T-cell (primary cell): ENCODE data around the gene AHNAK. TPM values are rescaled to one million over a fixed set of nuclear protein-coding genes. Genes with fewer than 3 reads are reported as not detected.
A peak's percentile ranks its signal among the peaks of the same experiment; 100 is the strongest.
"Not testable (repeated sequence)": the region's sequence is repeated elsewhere in the genome, so short reads cannot be mapped to it uniquely, and the experiment has no call there.

Source experiments
- ATAC-seq, 4 experiments: fragments of 200-7000 bp in 3 of 4; fragments of 150-1000 bp in 1 of 4; cut with Tn5 transposase; replicated peaks in 1 of 4; 1 replicate in 3 of 4; 2 replicates in 1 of 4; pipeline ENCODE4 v1.10.0; 2021; ENCODE audit warnings: moderate library complexity in 3 of 4, mild to moderate bottlenecking in 2 of 4, moderate number of reproducible peaks in 1 of 4
- CTCF ChIA-PET, 2 donors: fragments of 300-600 bp; sonication (Branson Sonifier 250); formaldehyde crosslinking; loops; one replicate each; lab custom pipeline; 2022; ENCODE audit warnings: antibody characterized with exemption in 2 of 2; lab: Charles Lee
- POLR2A ChIA-PET, 2 donors: fragments of 300-600 bp; sonication (Branson Sonifier 250); formaldehyde crosslinking; loops; one replicate each; lab custom pipeline; 2022; ENCODE audit warnings: antibody characterized with exemption in 2 of 2; lab: Charles Lee
- DNase-seq, 35 experiments: peaks; one replicate each; pipeline versions ENCODE4 v3.0.0 to v3.0.0-alpha.2; 2013 to 2023
- H3K27ac ChIP-seq: one replicate; pipeline ENCODE4 v1.5.1; 2013; ENCODE audit warnings: low read length
- H3K27me3 ChIP-seq, 2 experiments: replicated peaks in 1 of 2; 1 replicate in 1 of 2; 2 replicates in 1 of 2; pipeline versions ENCODE4 v1.6.1 to v1.7.0; 2013; ENCODE audit warnings: low read length in 1 of 2, mixed read lengths in 1 of 2; ENCODE audit not compliant: control insufficient read depth in 2 of 2, insufficient read depth in 2 of 2; ENCODE audit errors: extremely low read depth in 1 of 2
- H3K36me3 ChIP-seq, 2 donors: 1 replicate in 1 of 2; 2 replicates in 1 of 2; pipeline versions ENCODE4 v1.6.1 to v1.7.0; 2013; ENCODE audit warnings: low read length in 1 of 2; ENCODE audit not compliant: control insufficient read depth in 2 of 2, insufficient read depth in 1 of 2; ENCODE audit errors: extremely low read depth in 1 of 2
- H3K4me1 ChIP-seq, 2 experiments: 1 replicate in 1 of 2; 2 replicates in 1 of 2; pipeline versions ENCODE4 v1.6.1 to v1.7.0; 2013; ENCODE audit warnings: low read length in 2 of 2, mixed read lengths in 1 of 2; ENCODE audit not compliant: insufficient read depth in 2 of 2, control insufficient read depth in 1 of 2; ENCODE audit errors: extremely low read depth in 1 of 2
- H3K4me3 ChIP-seq, 2 donors: 1 replicate in 1 of 2; 2 replicates in 1 of 2; pipeline versions ENCODE4 v1.5.1 to v1.7.0; 2013; ENCODE audit warnings: mild to moderate bottlenecking in 2 of 2, low read length in 1 of 2, moderate library complexity in 1 of 2; ENCODE audit not compliant: control insufficient read depth in 1 of 2; ENCODE audit errors: extremely low read depth in 1 of 2
- H3K9me3 ChIP-seq: 2 replicates; pipeline ENCODE4 v1.7.0; 2013
- H3K27ac Mint-ChIP-seq, 2 donors: one replicate each; pipeline ENCODE4 v1.8.0; 2020 to 2021; ENCODE audit warnings: mild to moderate bottlenecking in 2 of 2, mixed read lengths in 2 of 2
- H3K27me3 Mint-ChIP-seq, 2 donors: one replicate each; pipeline ENCODE4 v1.8.0; 2021 to 2022; ENCODE audit warnings: mixed read lengths in 2 of 2
- H3K36me3 Mint-ChIP-seq: one replicate; pipeline ENCODE4 v1.8.0; 2021; ENCODE audit warnings: mixed read lengths
- H3K4me1 Mint-ChIP-seq, 3 donors: one replicate each; pipeline ENCODE4 v1.8.0; 2020 to 2022; ENCODE audit warnings: mixed read lengths in 3 of 3, mild to moderate bottlenecking in 1 of 3
- H3K4me3 Mint-ChIP-seq, 3 donors: one replicate each; pipeline ENCODE4 v1.8.0; 2020 to 2022; ENCODE audit warnings: mild to moderate bottlenecking in 3 of 3, mixed read lengths in 3 of 3, moderate library complexity in 3 of 3
- H3K9me3 Mint-ChIP-seq, 3 donors: one replicate each; pipeline ENCODE4 v1.8.0; 2020 to 2022; ENCODE audit warnings: mixed read lengths in 3 of 3
- whole genome bisulfite sequencing: methylation state at CpG from one replicate; pipeline ENCODE4 v1.1.5; 2013; ENCODE audit warnings: missing lambda C conversion rate; ENCODE audit not compliant: insufficient coverage; 5-methylcytosine and 5-hydroxymethylcytosine counted together
- total RNA-seq, 35 experiments: library from RNA in 6 of 35; stranded (reverse) in 6 of 35; fragments of 120-200 nt in 1 of 35; gene quantifications; one replicate each; pipeline versions ENCODE4 v1.2.1 to v1.2.4 and lab custom pipeline; 2013 to 2026

AHNAK gene
- total RNA-seq, 5 donors from 2014 or later (not counting 1 experiment from before 2014, with no cell fraction given): 267 to 636 (median 395) TPM

GRCh38 chr11:62501432-62501891, 45.1 kb downstream of the AHNAK start:
- ATAC-seq: no peak
- H3K9me3 ChIP-seq: no peaks in the 10 kb centered on the region
- ChIA-PET CTCF (no interaction called here), POLR2A (no interaction called here)
- peaks cover 0 to 5% of the 10 kb centered on the region in 2 experiments for H3K27me3 ChIP-seq
- Mint-ChIP-seq H3K27me3 (peaks cover 6 to 9% of the 10 kb centered on the region in 2 donors), H3K4me1 (peaks cover 5 to 10% (median 6%) of the 10 kb centered on the region in 3 donors), H3K9me3 (no peaks in the 10 kb centered on the region), H3K27ac (no peak overlapping the region), H3K36me3 (no peaks in the 10 kb centered on the region), H3K4me3 (no peak overlapping the region)
- no peak overlapping the region for H3K27ac ChIP-seq
- H3K36me3 ChIP-seq: no peaks in the 10 kb centered on the region
- DNase-seq: no peak
- H3K4me3 ChIP-seq: no peak overlapping the region
- no peaks in the 10 kb centered on the region for H3K4me1 ChIP-seq
- WGBS: 77% methylated on average over 6 of the region's 11 CpGs

GRCh38 chr11:62500650-62501030, 46.0 kb downstream of the AHNAK start:
- ATAC-seq: no peak
- ChIA-PET CTCF (no interaction called here), POLR2A (no interaction called here)
- Histone ChIP-seq H3K4me3 (no peak overlapping the region), H3K27ac (no peak overlapping the region), H3K36me3 (no peaks in the 10 kb centered on the region), H3K27me3 (peaks cover 0 to 3% of the 10 kb centered on the region in 2 experiments), H3K9me3 (no peaks in the 10 kb centered on the region), H3K4me1 (no peaks in the 10 kb centered on the region)
- H3K4me1 Mint-ChIP-seq: peaks cover 5 to 10% (median 6%) of the 10 kb centered on the region in 3 donors
- H3K27me3 Mint-ChIP-seq: peaks cover 6 to 9% of the 10 kb centered on the region in 2 donors
- H3K9me3 Mint-ChIP-seq: no peaks in the 10 kb centered on the region
- DNase-seq: no peak
- H3K4me3 Mint-ChIP-seq: no peak overlapping the region
- no peaks in the 10 kb centered on the region for H3K36me3 Mint-ChIP-seq
- 65% methylated on average over 2 of the region's 3 CpGs for WGBS
- no peak overlapping the region for H3K27ac Mint-ChIP-seq

DNA sequence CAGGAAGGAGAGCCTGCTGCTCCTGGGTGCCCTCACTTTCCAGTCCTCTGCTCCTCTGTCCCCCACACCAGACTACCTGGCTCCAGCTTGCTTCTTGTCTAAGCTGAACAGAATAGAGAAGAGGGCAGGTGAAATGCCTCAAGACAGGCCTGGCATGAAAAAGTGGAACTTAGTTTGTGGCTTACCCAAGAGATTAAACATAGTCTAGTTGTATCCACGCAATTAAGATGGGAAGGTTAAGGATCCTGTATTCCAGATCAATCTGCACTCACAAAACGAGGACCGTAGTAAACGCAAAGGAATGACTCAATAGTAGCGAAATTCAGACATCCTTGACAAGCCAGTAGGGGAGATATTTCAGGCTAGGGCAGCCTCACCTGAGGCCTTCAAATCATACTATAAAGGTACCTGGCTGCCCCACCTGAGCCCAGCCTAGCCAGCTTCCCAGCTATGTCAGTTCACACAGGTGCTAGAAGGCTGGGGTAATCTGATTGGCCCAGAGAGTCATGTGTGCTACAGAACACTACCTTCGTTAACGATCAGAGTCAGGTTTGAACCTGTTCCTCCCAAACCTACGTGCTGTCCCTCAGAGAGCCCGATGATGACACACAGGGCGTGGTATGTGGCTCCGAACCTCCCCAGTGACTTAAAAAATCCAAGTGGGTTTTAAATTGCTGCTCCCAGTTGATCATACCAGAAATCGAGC, 46.5 kb downstream of the AHNAK start:
- no peaks in the 10 kb centered on the region for H3K36me3 Mint-ChIP-seq
- H3K4me1 Mint-ChIP-seq: peaks cover 5 to 10% (median 6%) of the 10 kb centered on the region in 3 donors
- Histone ChIP-seq H3K9me3 (no peaks in the 10 kb centered on the region), H3K4me3 (no peak overlapping the region), H3K4me1 (no peaks in the 10 kb centered on the region), H3K27ac (no peak overlapping the region), H3K36me3 (no peaks in the 10 kb centered on the region), H3K27me3 (peaks cover 0 to 3% of the 10 kb centered on the region in 2 experiments)
- H3K27ac Mint-ChIP-seq: no peak overlapping the region
- no peaks in the 10 kb centered on the region for H3K9me3 Mint-ChIP-seq
- no peak for ATAC-seq
- no peak overlapping the region for H3K4me3 Mint-ChIP-seq
- peaks cover 6 to 9% of the 10 kb centered on the region in 2 donors for H3K27me3 Mint-ChIP-seq
- ChIA-PET POLR2A (no interaction called here), CTCF (interaction anchor here (0.5 to 0.6 kb wide), 2 partner anchors 34 to 40 kb away, joined by 4 to 6 read pairs; no protein-coding TSS in a partner anchor)
- no peak for DNase-seq
- 80% methylated on average over 9 of the region's 12 CpGs for WGBS

GRCh38 chr11:62499311-62499943, 47.2 kb downstream of the AHNAK start:
- 75% methylated on average over 14 of the region's 17 CpGs for WGBS
- not testable (repeated sequence) for H3K9me3 Mint-ChIP-seq

GRCh38 chr11:62498492-62499286, 47.9 kb downstream of the AHNAK start:
- peaks cover 5 to 10% (median 6%) of the 10 kb centered on the region in 3 donors for H3K4me1 Mint-ChIP-seq
- Histone ChIP-seq H3K27ac (no peak overlapping the region), H3K4me3 (no peak overlapping the region), H3K27me3 (peaks cover 0 to 3% of the 10 kb centered on the region in 2 experiments), H3K36me3 (no peaks in the 10 kb centered on the region), H3K9me3 (no peaks in the 10 kb centered on the region), H3K4me1 (no peaks in the 10 kb centered on the region)
- POLR2A ChIA-PET: interaction anchor here (0.5 to 0.7 kb wide), 3 partner anchors 11 to 1374 kb away, joined by 3 to 6 read pairs (median 3); no protein-coding TSS in a partner anchor
- peaks cover 6 to 9% of the 10 kb centered on the region in 2 donors for H3K27me3 Mint-ChIP-seq
- no peak for DNase-seq
- WGBS: 100% methylated on average over 3 of the region's 9 CpGs
- no peaks in the 10 kb centered on the region for H3K36me3 Mint-ChIP-seq
- no peak for ATAC-seq
- no peaks in the 10 kb centered on the region for H3K9me3 Mint-ChIP-seq
- no peak overlapping the region for H3K4me3 Mint-ChIP-seq
- H3K27ac Mint-ChIP-seq: no peak overlapping the region
- CTCF ChIA-PET: interaction anchor here (0.6 to 0.8 kb wide), 4 partner anchors 37 to 137 kb away, joined by 3 to 6 read pairs (median 4); no protein-coding TSS in a partner anchor

More at GRCh38 chr11:62499311-62499943, 47.2 kb downstream of the AHNAK start:
- H3K27me3 ChIP-seq, H3K36me3 ChIP-seq, DNase-seq, H3K4me1 ChIP-seq, POLR2A ChIA-PET, H3K4me3 ChIP-seq, H3K27ac ChIP-seq, H3K36me3 Mint-ChIP-seq, H3K4me3 Mint-ChIP-seq, H3K27ac Mint-ChIP-seq, H3K9me3 ChIP-seq, H3K27me3 Mint-ChIP-seq: not testable (repeated sequence)
- CTCF ChIA-PET: interaction anchor here (0.5 to 0.6 kb wide), 2 partner anchors 33 to 39 kb away, joined by 4 to 6 read pairs; no protein-coding TSS in a partner anchor
- ATAC-seq: peak in 1 of 4 experiments; percentile 17
- H3K4me1 Mint-ChIP-seq: peaks cover 5 to 10% (median 6%) of the 10 kb centered on the region in 3 donors

- no peaks in the 10 kb centered on the region for H3K36me3 ChIP-seq
- no peak overlapping the region for H3K4me3 ChIP-seq
- POLR2A ChIA-PET: interaction anchor here in 1 of 2 donors (0.7 kb wide), 1 partner anchor 192 kb away, joined by 3 read pairs; no protein-coding TSS in a partner anchor
Observed at GRCh38 chr11:62498031-62498430, 48.6 kb downstream of the AHNAK start.

More at GRCh38 chr11:62498031-62498430, 48.6 kb downstream of the AHNAK start:
- ATAC-seq (no peak), DNase-seq (no peak)
- no CpG with 5 or more reads among the region's 4 CpGs for WGBS
- H3K27me3 Mint-ChIP-seq: peaks cover 6 to 9% of the 10 kb centered on the region in 2 donors
- no peak overlapping the region for H3K4me3 Mint-ChIP-seq
- CTCF ChIA-PET: interaction anchor here in 1 of 2 donors (0.8 kb wide), 1 partner anchor 73 kb away, joined by 3 read pairs; no protein-coding TSS in a partner anchor
- Histone ChIP-seq H3K4me1 (no peaks in the 10 kb centered on the region), H3K9me3 (no peaks in the 10 kb centered on the region), H3K27me3 (peaks cover 0 to 3% of the 10 kb centered on the region in 2 experiments), H3K27ac (no peak overlapping the region)
- H3K27ac Mint-ChIP-seq: no peak overlapping the region
- peaks cover 5 to 10% (median 6%) of the 10 kb centered on the region in 3 donors for H3K4me1 Mint-ChIP-seq
- no peaks in the 10 kb centered on the region for H3K9me3 Mint-ChIP-seq
- H3K36me3 Mint-ChIP-seq: no peaks in the 10 kb centered on the region
